Measurements from ENCODE around the gene OXSR1. TPM values are rescaled to one million over a fixed set of nuclear protein-coding genes. Genes with fewer than 3 reads are reported as not detected.
A peak's percentile ranks its signal among the peaks of the same experiment; 100 is the strongest.

The OXSR1 gene
- 95.3 and 121 TPM in 2 replicates for total RNA-seq

DNA sequence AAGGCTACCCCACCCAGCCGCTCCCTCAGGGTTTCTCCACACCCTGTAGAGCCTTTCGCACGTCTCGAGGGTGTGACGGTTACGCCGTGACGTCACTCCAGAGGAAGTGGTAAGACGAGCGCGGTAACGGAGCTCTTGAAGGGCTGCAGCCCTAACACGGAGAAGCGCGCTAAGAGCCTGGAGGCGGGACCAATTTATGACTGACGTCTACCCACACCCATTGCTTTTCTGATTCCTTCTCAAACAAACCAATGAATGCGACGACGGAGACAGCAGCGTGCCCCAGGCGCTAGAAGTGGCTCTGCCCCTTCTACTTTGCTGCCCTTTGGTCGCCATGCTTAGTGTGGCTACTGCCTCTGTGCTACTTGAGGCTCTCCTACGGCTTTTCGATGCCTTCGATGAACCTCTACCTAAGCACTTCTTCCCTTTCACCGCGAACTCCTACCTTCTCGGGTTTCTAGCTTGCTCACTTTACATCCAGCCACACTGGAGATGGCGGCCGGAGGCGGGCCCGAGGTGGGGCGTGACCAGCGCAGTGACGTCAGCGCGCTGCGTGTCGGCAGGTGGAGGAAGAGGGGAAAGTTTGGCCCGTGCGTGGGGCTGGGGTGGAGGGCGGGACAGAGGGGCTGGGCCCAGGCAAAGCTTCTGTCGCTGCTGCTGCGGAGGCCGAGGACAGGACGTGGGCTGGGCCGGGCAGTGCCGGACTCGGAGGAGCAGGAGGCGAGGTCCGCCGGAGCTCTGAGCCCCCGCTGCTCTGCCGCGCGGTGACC lies at the start of gene OXSR1:
Gene OXSR1, plus strand, starts transcription at position 586 of the 770 bp plus-strand sequence. CDS start 340 bp downstream, outside the sequence.
- FAIRE-seq (peak; percentile 90), DNase-seq (ENCODE audit: low read depth) (peak; percentile 100)
- no peaks in the 10 kb centered on the region for H3K27me3 ChIP-seq (ENCODE audit: control insufficient read depth, insufficient read depth, low read length)
- no peaks in the 10 kb centered on the region for H3K36me3 ChIP-seq (ENCODE audit: control insufficient read depth, insufficient read depth, low read length)
- peak within 1 kb of the TSS; percentile 96 for H3K4me3 ChIP-seq (ENCODE audit: low read depth, low read length)
- TF ChIP-seq, protein P1, sequence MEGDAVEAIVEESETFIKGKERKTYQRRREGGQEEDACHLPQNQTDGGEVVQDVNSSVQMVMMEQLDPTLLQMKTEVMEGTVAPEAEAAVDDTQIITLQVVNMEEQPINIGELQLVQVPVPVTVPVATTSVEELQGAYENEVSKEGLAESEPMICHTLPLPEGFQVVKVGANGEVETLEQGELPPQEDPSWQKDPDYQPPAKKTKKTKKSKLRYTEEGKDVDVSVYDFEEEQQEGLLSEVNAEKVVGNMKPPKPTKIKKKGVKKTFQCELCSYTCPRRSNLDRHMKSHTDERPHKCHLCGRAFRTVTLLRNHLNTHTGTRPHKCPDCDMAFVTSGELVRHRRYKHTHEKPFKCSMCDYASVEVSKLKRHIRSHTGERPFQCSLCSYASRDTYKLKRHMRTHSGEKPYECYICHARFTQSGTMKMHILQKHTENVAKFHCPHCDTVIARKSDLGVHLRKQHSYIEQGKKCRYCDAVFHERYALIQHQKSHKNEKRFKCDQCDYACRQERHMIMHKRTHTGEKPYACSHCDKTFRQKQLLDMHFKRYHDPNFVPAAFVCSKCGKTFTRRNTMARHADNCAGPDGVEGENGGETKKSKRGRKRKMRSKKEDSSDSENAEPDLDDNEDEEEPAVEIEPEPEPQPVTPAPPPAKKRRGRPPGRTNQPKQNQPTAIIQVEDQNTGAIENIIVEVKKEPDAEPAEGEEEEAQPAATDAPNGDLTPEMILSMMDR (IDR thresholded peaks at IDR 0.05; ENCODE audit: insufficient read depth, low read length, severe bottlenecking), result no peak

DNA sequence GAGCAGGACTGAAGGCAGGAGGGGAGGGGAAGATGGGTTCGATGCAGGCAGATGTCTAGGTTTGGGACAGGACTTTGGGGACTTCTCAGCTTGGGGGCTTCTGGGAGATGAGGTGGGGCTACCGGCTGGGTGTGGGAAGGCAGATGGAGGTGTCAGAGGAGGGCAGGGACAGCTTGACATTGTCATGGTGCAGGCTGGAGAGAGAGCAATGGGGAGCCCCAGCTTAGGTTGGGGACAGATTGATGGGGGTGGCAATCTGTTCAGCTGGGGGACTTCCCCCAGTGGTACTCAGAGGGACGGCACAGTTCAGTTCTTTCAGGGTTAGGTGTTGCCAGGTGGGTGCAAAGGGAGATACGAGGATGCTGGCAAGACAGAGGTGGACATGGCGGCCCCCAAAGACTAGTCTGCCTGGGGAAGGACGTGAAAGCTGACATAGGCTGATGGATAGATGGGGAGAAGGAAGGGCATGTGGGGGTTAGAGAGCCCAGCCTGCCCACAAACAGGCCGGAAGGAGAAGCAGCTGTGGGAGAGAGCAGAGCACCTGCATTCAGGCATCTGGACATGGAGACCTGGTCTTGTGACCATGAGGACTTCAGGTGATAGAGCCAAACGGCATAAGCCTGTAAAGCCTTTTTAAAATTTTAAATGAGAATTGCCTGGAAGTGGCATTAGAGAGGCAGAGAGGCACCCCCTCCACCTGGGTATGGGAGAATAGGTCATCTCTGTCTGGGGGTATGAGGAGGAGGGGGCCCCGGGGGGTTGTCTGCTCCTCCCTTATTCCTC lies 49.5 kb upstream of the OXSR1 start:
- Histone ChIP-seq H3K36me3 (ENCODE audit: control insufficient read depth, insufficient read depth, low read length) (peaks cover 2% of the 10 kb centered on the region), H3K4me3 (ENCODE audit: low read depth, low read length) (no peak overlapping the region), H3K27me3 (ENCODE audit: control insufficient read depth, insufficient read depth, low read length) (no peaks in the 10 kb centered on the region)
- FAIRE-seq (no peak), DNase-seq (ENCODE audit: low read depth) (no peak)
- TF ChIP-seq, protein P1 (IDR thresholded peaks at IDR 0.05; ENCODE audit: insufficient read depth, low read length, severe bottlenecking), result no peak

DNA sequence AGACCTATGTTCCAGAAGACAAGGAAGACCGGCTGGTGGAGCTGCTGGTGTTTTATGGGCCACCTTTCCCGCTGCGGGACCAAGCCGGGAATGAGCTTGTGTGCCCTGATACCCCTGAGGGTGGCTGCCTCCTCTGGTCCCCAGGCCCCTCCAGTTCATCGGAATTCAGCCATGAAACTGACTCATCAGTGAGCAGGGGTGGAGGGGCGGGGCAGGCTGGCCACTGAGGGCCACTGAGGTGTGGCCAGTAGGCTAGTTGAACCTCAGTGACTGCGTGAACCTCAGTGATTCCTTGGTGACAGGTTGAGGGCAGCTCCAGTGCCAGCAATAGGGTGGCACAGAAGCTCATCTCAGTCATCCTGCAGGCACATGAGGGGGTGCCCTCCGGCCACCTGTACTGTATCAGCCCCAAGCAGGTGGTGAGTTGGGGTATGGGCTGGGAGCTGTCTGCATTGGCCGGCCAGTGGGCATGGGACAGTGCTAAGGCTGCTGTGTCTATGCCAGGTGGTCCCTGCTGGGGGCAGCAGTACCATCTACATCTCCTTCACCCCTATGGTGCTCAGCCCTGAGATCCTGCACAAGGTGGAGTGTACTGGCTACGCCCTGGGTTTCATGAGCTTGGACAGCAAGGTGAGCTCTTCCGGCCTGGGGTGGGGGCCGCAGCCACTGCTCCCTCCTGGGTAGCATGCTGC lies 48.7 kb upstream of the OXSR1 start:
- Histone ChIP-seq H3K27me3 (ENCODE audit: control insufficient read depth, insufficient read depth, low read length) (no peaks in the 10 kb centered on the region), H3K36me3 (ENCODE audit: control insufficient read depth, insufficient read depth, low read length) (peaks cover 7% of the 10 kb centered on the region), H3K4me3 (ENCODE audit: low read depth, low read length) (no peak overlapping the region)
- TF ChIP-seq, protein P1 (IDR thresholded peaks at IDR 0.05; ENCODE audit: insufficient read depth, low read length, severe bottlenecking), result no peak
- DNase-seq (ENCODE audit: low read depth) (no peak), FAIRE-seq (no peak)

DNA sequence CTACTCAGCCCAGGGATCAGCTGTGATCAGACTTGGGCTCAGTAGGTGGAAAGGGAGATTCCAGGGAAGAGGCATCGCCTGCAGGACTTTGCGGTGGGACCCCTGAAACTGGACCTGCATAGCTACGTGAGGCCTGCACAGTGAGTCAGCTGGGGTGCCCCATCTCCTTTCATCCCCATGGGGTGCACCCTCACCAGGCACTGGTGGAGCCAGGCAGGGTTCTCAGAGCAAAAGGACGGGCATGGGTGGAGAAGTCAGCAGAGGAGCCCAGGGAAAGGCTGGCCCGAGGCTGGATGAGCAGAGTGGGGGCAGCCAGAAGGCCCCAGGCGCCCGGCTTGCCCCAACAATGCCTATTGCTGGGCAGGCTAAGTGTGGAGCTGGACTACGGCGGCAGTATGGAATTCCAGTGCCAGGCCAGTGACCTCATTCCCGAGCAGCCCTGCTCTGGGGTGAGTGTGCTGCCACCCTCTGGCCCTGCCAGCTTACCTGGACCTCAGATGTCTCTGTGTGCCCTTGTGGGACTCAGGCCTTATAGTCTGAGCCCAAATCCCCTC lies 48.1 kb upstream of the OXSR1 start:
- peak; percentile 17 for DNase-seq (ENCODE audit: low read depth)

More for the DNA sequence above, 48.1 kb upstream of the OXSR1 start:
- no peak for FAIRE-seq
- TF ChIP-seq, protein P1 (IDR thresholded peaks at IDR 0.05; ENCODE audit: insufficient read depth, low read length, severe bottlenecking), result peak; percentile 58
- Histone ChIP-seq H3K4me3 (ENCODE audit: low read depth, low read length) (no peak overlapping the region), H3K27me3 (ENCODE audit: control insufficient read depth, insufficient read depth, low read length) (no peaks in the 10 kb centered on the region), H3K36me3 (ENCODE audit: control insufficient read depth, insufficient read depth, low read length) (peaks cover 12% of the 10 kb centered on the region)

All from bronchial epithelial cell (primary cell).